Right lobe of liver (tissue), 6 donors: ENCODE data around the gene WSCD2. TPM values are rescaled to one million over a fixed set of nuclear protein-coding genes. Genes with fewer than 3 reads are reported as not detected.

ENCODE experiments used
- ATAC-seq, 4 donors: fragments of 200-7000 bp; cut with Tn5 transposase; one replicate each; pipeline ENCODE4 v1.9.1; 2020; ENCODE audit warnings: mild to moderate bottlenecking in 4 of 4, moderate library complexity in 4 of 4
- DNase-seq, 3 donors: peaks; one replicate each; pipeline ENCODE4 v3.0.0-alpha.2; 2020
- H3K27ac ChIP-seq, 3 donors: fragments of 200-600 bp; one replicate each; pipeline ENCODE4 v1.8.0; 2022
- H3K27me3 ChIP-seq, 2 donors: fragments of 200-600 bp; one replicate each; pipeline ENCODE4 v1.8.0; 2022
- H3K36me3 ChIP-seq, 4 donors: fragments of 200-600 bp; sonication (generic) in 1 of 4; one replicate each; pipeline versions ENCODE4 v1.5.1 to v1.8.0; 2017 to 2022; ENCODE audit warnings: control low read depth in 1 of 4
- H3K4me1 ChIP-seq, 4 donors: fragments of 200-600 bp; sonication (generic) in 1 of 4; one replicate each; pipeline versions ENCODE4 v1.5.1 to v1.8.0; 2017 to 2022; ENCODE audit warnings: control low read depth in 1 of 4
- H3K4me3 ChIP-seq, 3 donors: fragments of 200-600 bp; one replicate each; pipeline ENCODE4 v1.8.0; 2022
- H3K9me3 ChIP-seq, 4 donors: fragments of 200-600 bp; sonication (generic) in 1 of 4; one replicate each; pipeline versions ENCODE4 v1.5.1 to v1.8.0; 2017 to 2022; ENCODE audit warnings: control low read depth in 1 of 4
- POLR2A ChIP-seq: fragments of 450-650 bp; IDR thresholded peaks from one replicate; pipeline ENCODE4 v1.6.1; 2017; ENCODE audit warnings: antibody characterized with exemption, mild to moderate bottlenecking
- WGBS: methylation state at CpG from one replicate; pipeline ENCODE4 v1.1.6; 2018; ENCODE audit warnings: low coverage, low lambda C conversion rate; ENCODE audit not compliant: insufficient coverage; ENCODE audit errors: missing lambda C conversion rate; 5-methylcytosine and 5-hydroxymethylcytosine counted together
- intact Hi-C, 2 donors: fragments of 100-400 bp; cut with DNase I; formaldehyde crosslinking; loops; one replicate each; pipeline versions ENCODE4 v1.11.2 to v1.14.1; 2022
- total RNA-seq, 6 experiments: library from RNA; depleted of rRNA in 2 of 6; stranded (reverse); fragments of >200 nt in 2 of 6; fragmentation: NEBNext Ultra II Directional in 3 of 6; extraction: Animal tissue kit (Norgen Biotek cat#: 25700) in 3 of 6; gene quantifications; one replicate each; pipeline versions ENCODE4 v1.1.0 to v1.2.4, GENCODE V29; 2016 to 2023
- TF ChIP-seq, protein P1 (sequence below), 4 donors: fragments of 200-600 bp in 3 of 4; fragments of 450-650 bp in 1 of 4; IDR thresholded peaks; one replicate each; pipeline versions ENCODE4 v1.5.1 to v1.8.0; 2016 to 2022; ENCODE audit warnings: antibody characterized with exemption in 4 of 4, mild to moderate bottlenecking in 2 of 4
- donor health status: DM: no; HTN: yes; CAD: no.
- donor health status: DM: no; HTN: no; CAD: no.
- donor health status: DM: no; HTN: no; CAD: no.
- donor health status: DM: no; HTN: yes; CAD: no.
- donor health status: DM: no; HTN: yes; CAD: no.

The WSCD2 gene
- total RNA-seq, 6 experiments from 2014 or later = not detected

DNA sequence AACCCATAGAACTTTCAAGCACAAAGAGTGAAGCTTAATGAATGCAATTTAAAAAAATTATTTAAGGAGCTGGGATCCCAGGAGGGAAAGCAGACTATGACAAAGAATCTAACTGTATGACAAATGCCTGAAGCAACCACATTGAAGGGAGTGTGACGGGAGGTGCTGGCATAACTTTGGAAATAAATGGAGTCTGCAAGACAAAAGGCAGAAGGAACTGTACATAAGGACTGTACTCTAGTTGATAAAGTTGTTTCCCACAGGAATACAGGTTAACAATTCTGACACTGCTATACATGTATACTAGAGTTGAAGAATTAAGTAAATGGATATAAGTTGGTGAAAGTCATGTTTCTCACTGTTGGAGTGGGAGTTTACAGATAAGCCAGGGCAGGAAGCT lies 41.2 kb upstream of the WSCD2 start:
- H3K4me3 ChIP-seq = no peak overlapping the region
- no peaks in the 10 kb centered on the region for H3K4me1 ChIP-seq
- ATAC-seq (no peak), DNase-seq (no peak)
- TF ChIP-seq POLR2A = no peak
- TF ChIP-seq, protein P1, sequence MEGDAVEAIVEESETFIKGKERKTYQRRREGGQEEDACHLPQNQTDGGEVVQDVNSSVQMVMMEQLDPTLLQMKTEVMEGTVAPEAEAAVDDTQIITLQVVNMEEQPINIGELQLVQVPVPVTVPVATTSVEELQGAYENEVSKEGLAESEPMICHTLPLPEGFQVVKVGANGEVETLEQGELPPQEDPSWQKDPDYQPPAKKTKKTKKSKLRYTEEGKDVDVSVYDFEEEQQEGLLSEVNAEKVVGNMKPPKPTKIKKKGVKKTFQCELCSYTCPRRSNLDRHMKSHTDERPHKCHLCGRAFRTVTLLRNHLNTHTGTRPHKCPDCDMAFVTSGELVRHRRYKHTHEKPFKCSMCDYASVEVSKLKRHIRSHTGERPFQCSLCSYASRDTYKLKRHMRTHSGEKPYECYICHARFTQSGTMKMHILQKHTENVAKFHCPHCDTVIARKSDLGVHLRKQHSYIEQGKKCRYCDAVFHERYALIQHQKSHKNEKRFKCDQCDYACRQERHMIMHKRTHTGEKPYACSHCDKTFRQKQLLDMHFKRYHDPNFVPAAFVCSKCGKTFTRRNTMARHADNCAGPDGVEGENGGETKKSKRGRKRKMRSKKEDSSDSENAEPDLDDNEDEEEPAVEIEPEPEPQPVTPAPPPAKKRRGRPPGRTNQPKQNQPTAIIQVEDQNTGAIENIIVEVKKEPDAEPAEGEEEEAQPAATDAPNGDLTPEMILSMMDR (IDR thresholded peaks at IDR 0.05) = no peak
- H3K36me3 ChIP-seq = no peaks in the 10 kb centered on the region
- H3K9me3 ChIP-seq = peaks cover 0 to 6% (median 0%) of the 10 kb centered on the region in 4 donors
- no peak overlapping the region for H3K27ac ChIP-seq
- no peaks in the 10 kb centered on the region for H3K27me3 ChIP-seq
- WGBS = 63% methylated on average over 1 of the region's 1 CpG
- intact Hi-C loops = no loop called here

- 42% methylated on average over 12 of the region's 13 CpGs for WGBS
- no peaks in the 10 kb centered on the region for H3K4me1 ChIP-seq
- TF ChIP-seq POLR2A = no peak
- TF ChIP-seq, protein P1 (IDR thresholded peaks at IDR 0.05) = no peak
- H3K27me3 ChIP-seq = no peaks in the 10 kb centered on the region
- no peak overlapping the region for H3K27ac ChIP-seq
- intact Hi-C loops = no loop called here
- no peak overlapping the region for H3K4me3 ChIP-seq
- DNase-seq (no peak), ATAC-seq (no peak)
- no peaks in the 10 kb centered on the region for H3K36me3 ChIP-seq
- H3K9me3 ChIP-seq = peaks cover 0 to 6% (median 0%) of the 10 kb centered on the region in 4 donors
Measured at GRCh38 chr12:108090107-108090899, 38.8 kb upstream of the WSCD2 start.

DNA sequence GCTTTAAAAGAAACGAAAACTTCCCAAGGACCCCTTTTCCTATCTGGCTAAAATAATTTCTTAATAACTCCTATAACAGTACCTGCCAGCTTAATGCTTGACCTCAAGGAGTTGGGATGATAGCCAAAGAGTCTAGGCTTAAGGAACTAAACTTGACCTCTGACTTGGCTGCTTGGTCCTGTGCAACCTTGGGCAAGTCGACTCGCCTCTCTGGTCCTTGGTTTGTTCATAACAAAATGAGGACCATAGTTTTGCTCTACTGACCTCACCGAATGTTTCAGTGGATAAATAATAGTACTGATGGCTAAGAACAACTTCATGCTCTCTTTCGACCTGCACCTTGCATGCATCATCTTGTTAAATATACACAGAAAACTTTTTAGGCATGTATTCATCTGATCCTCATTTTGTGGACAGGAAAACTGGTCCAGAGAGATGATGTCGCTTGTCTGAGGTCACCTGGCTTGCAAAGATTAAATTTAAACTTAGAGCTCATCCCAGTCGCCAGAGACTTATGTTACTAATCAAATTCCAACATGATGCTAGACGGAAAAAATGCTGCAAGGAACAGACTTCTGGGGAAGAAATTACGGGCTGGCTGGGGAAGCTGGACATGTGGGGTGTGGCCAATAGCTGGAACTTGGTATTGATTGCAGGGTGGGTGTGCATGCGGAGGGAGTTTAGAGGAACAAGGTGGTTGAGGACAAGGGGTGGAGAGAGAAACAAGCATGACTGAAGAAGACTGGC lies 38.0 kb upstream of the WSCD2 start:
- intact Hi-C loops = no loop called here
- WGBS = 46% methylated on average over 10 of the region's 10 CpGs
- ATAC-seq (no peak), DNase-seq (no peak)
- no peaks in the 10 kb centered on the region for H3K36me3 ChIP-seq
- H3K4me3 ChIP-seq = no peak overlapping the region
- no peak overlapping the region for H3K27ac ChIP-seq
- TF ChIP-seq POLR2A = no peak
- TF ChIP-seq, protein P1 (IDR thresholded peaks at IDR 0.05) = no peak
- no peaks in the 10 kb centered on the region for H3K4me1 ChIP-seq
- H3K27me3 ChIP-seq = no peaks in the 10 kb centered on the region
- peaks cover 0 to 6% (median 0%) of the 10 kb centered on the region in 4 donors for H3K9me3 ChIP-seq

- intact Hi-C loops = no loop called here
- no peaks in the 10 kb centered on the region for H3K36me3 ChIP-seq
- no peak for ATAC-seq
- TF ChIP-seq, protein P1 (IDR thresholded peaks at IDR 0.05) = no peak
- no peak for TF ChIP-seq POLR2A
- H3K27ac ChIP-seq = no peak overlapping the region
- H3K9me3 ChIP-seq = peaks cover 0 to 6% (median 0%) of the 10 kb centered on the region in 4 donors
- no peaks in the 10 kb centered on the region for H3K27me3 ChIP-seq
- WGBS = 25% methylated on average over 1 of the region's 4 CpGs
- no peaks in the 10 kb centered on the region for H3K4me1 ChIP-seq
- no peak for DNase-seq
- H3K4me3 ChIP-seq = no peak overlapping the region
Measured at GRCh38 chr12:108091679-108092051, 37.4 kb upstream of the WSCD2 start.
